PC-3 (cell line): ENCODE data around the gene INVS.

Experiments
- CTCF ChIP-seq: fragments of 300-600 bp; sonication (generic); conservative IDR thresholded peaks from 2 replicates; pipeline ENCODE4 v1.5.1; 2017; ENCODE audit warnings: antibody characterized with exemption, low read depth, mild to moderate bottlenecking, low read length
- EZH2 ChIP-seq: fragments of 300-600 bp; sonication (generic); IDR thresholded peaks from one replicate; pipeline ENCODE4 v1.6.1; 2017; ENCODE audit warnings: antibody characterized with exemption, mild to moderate bottlenecking, low read length; ENCODE audit not compliant: unreplicated experiment
- EZH2phosphoT487 ChIP-seq: fragments of 300-600 bp; sonication (generic); IDR thresholded peaks from 2 replicates; pipeline ENCODE4 v1.6.1; 2018; ENCODE audit warnings: mild to moderate bottlenecking, antibody characterized with exemption, low read length, borderline replicate concordance

DNA sequence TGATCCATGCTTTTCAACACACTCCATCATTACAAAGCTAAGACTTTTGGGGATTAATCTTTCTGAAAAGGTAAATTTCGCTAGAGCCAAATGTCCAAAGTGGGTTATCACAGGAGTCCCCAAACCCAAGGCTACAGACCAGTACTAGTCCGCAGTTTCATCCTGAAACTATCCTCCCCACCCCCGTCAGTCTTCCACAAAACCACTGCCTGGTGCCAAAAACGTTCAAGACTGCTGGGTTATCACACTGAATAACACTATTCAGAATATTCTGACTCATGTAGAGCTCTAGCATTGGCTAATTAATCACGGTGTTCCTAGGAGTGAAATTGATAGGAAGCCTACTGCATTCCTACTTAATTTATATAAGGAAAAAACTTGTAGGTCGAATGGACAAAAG, 24.9 kb upstream of the INVS start:
- TF ChIP-seq CTCF = no peak
- no peak for TF ChIP-seq EZH2
- no peak for TF ChIP-seq EZH2phosphoT487
